Nephron (organoid): ENCODE measurements around the gene AHSP.
"Not testable (repeated sequence)": the region's sequence is repeated elsewhere in the genome, so short reads cannot be mapped to it uniquely, and the experiment has no call there.

Experiments used
- H3K27ac Mint-ChIP-seq, 3 experiments: 2 replicates each; pipeline ENCODE4 v1.8.0; 2020; ENCODE audit warnings: mixed read lengths in 3 of 3, mild to moderate bottlenecking in 2 of 3, moderate library complexity in 1 of 3
- H3K27me3 Mint-ChIP-seq: 2 replicates; pipeline ENCODE4 v1.8.0; 2021; ENCODE audit warnings: low read depth, mild to moderate bottlenecking, moderate library complexity, mixed read lengths
- H3K36me3 Mint-ChIP-seq: 2 replicates; pipeline ENCODE4 v1.8.0; 2020; ENCODE audit warnings: low read depth, mixed read lengths
- H3K4me1 Mint-ChIP-seq: 2 replicates; pipeline ENCODE4 v1.8.0; 2020; ENCODE audit warnings: mixed read lengths
- H3K4me3 Mint-ChIP-seq, 3 experiments: 2 replicates each; pipeline ENCODE4 v1.8.0; 2020; ENCODE audit warnings: mild to moderate bottlenecking in 3 of 3, mixed read lengths in 3 of 3, moderate library complexity in 2 of 3
- H3K9me3 Mint-ChIP-seq: 2 replicates; pipeline ENCODE4 v1.8.0; 2020; ENCODE audit warnings: mixed read lengths
- TF ChIP-seq, protein P1 (sequence below), 3 experiments: fragments of 200-600 bp; sonication (generic); IDR thresholded peaks; one replicate each; pipeline ENCODE4 v1.5.0; 2021; ENCODE audit warnings: antibody characterized with exemption in 3 of 3; ENCODE audit not compliant: unreplicated experiment in 3 of 3

The AHSP gene

GRCh38 chr16:31537362-31538242 lies 9.9 kb downstream of the AHSP start:
- H3K9me3 Mint-ChIP-seq: peaks cover 13% of the 10 kb centered on the region
- no peaks in the 10 kb centered on the region for H3K36me3 Mint-ChIP-seq
- peak overlapping the region; percentile 29 to 63 (median 46) for H3K4me3 Mint-ChIP-seq
- no peaks in the 10 kb centered on the region for H3K4me1 Mint-ChIP-seq
- H3K27me3 Mint-ChIP-seq: peaks cover 16% of the 10 kb centered on the region
- no peak overlapping the region for H3K27ac Mint-ChIP-seq
- TF ChIP-seq, protein P1, sequence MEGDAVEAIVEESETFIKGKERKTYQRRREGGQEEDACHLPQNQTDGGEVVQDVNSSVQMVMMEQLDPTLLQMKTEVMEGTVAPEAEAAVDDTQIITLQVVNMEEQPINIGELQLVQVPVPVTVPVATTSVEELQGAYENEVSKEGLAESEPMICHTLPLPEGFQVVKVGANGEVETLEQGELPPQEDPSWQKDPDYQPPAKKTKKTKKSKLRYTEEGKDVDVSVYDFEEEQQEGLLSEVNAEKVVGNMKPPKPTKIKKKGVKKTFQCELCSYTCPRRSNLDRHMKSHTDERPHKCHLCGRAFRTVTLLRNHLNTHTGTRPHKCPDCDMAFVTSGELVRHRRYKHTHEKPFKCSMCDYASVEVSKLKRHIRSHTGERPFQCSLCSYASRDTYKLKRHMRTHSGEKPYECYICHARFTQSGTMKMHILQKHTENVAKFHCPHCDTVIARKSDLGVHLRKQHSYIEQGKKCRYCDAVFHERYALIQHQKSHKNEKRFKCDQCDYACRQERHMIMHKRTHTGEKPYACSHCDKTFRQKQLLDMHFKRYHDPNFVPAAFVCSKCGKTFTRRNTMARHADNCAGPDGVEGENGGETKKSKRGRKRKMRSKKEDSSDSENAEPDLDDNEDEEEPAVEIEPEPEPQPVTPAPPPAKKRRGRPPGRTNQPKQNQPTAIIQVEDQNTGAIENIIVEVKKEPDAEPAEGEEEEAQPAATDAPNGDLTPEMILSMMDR (IDR thresholded peaks at IDR 0.05; ENCODE audit: unreplicated experiment in 3 of 3): no peak

DNA sequence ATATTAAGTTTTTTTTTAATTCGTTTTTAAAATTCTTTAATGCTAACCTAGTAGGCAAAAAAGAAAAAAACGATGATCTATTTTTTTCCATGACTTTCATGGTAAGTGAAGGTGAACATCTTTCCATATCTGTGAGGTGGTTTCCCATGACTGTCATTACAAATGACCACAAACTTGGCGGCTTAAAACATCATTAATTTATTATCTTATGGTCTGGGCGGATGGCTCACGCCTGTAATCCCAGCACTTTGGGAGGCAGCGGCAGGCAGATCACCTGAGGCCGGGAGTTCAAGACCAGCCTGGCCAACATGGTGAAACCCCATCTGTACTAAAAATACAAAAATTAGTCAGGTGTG lies 10.5 kb downstream of the AHSP start:
- not testable (repeated sequence) for H3K4me3 Mint-ChIP-seq, H3K27ac Mint-ChIP-seq, H3K36me3 Mint-ChIP-seq, H3K4me1 Mint-ChIP-seq
- H3K27me3 Mint-ChIP-seq: peaks cover 16% of the 10 kb centered on the region
- H3K9me3 Mint-ChIP-seq: peaks cover 13% of the 10 kb centered on the region

- H3K4me3 Mint-ChIP-seq, H3K36me3 Mint-ChIP-seq, H3K4me1 Mint-ChIP-seq, H3K27ac Mint-ChIP-seq: not testable (repeated sequence)
- Mint-ChIP-seq H3K27me3 (peaks cover 16% of the 10 kb centered on the region), H3K9me3 (peaks cover 16% of the 10 kb centered on the region)
These were observed 12.1 kb downstream of the AHSP start for GRCh38 chr16:31539762-31540161.

GRCh38 chr16:31542763-31543162 lies 15.1 kb downstream of the AHSP start:
- H3K36me3 Mint-ChIP-seq: no peaks in the 10 kb centered on the region
- TF ChIP-seq, protein P1 (IDR thresholded peaks at IDR 0.05; ENCODE audit: unreplicated experiment in 3 of 3): no peak
- H3K4me3 Mint-ChIP-seq: no peak overlapping the region
- H3K27ac Mint-ChIP-seq: no peak overlapping the region
- no peaks in the 10 kb centered on the region for H3K4me1 Mint-ChIP-seq
- H3K27me3 Mint-ChIP-seq: peaks cover 15% of the 10 kb centered on the region
- H3K9me3 Mint-ChIP-seq: peaks cover 16% of the 10 kb centered on the region

GRCh38 chr16:31561426-31562233 lies 33.9 kb downstream of the AHSP start:
- Mint-ChIP-seq H3K4me3 (no peak overlapping the region), H3K9me3 (no peaks in the 10 kb centered on the region), H3K27me3 (peaks cover 32% of the 10 kb centered on the region), H3K4me1 (no peaks in the 10 kb centered on the region), H3K36me3 (no peaks in the 10 kb centered on the region), H3K27ac (no peak overlapping the region)
- TF ChIP-seq, protein P1 (IDR thresholded peaks at IDR 0.05; ENCODE audit: unreplicated experiment in 3 of 3): no peak

- H3K4me1 Mint-ChIP-seq: no peaks in the 10 kb centered on the region
- H3K36me3 Mint-ChIP-seq: no peaks in the 10 kb centered on the region
- H3K27me3 Mint-ChIP-seq: peaks cover 61% of the 10 kb centered on the region
- peaks cover 18% of the 10 kb centered on the region for H3K9me3 Mint-ChIP-seq
- H3K27ac Mint-ChIP-seq: no peak overlapping the region
- TF ChIP-seq, protein P1 (IDR thresholded peaks at IDR 0.05; ENCODE audit: unreplicated experiment in 3 of 3): no peak
- H3K4me3 Mint-ChIP-seq: peak overlapping the region; percentile 39 to 77 (median 72)
These were observed 41.1 kb downstream of the AHSP start for GRCh38 chr16:31568577-31569359.
